ENCODE data around the gene TMEM217.
"Not testable (repeated sequence)": the region's sequence is repeated elsewhere in the genome, so short reads cannot be mapped to it uniquely, and the experiment has no call there.

TMEM217 gene

DNA sequence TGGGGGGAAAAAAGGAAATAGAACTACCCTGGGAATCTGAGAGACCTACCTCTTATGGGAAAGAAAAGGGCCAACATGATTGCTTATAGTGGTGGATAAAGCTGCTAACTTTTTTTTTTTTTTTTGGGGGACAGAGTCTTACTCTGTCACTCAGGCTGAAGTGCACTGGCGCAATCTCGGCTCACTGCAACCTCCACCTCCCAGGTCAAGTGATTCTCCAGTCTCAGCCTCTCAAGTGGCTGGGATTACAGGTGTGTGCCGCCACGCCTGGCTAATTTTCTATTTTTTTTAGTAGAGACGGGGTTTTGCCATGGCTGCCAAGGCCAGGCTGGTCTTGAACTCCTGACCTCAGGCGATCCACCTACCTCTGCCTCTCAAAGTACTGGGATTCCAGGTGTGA, 39.9 kb downstream of the TMEM217 start:
- no peak for DNase-seq (ENCODE audit: low read depth)

DNA sequence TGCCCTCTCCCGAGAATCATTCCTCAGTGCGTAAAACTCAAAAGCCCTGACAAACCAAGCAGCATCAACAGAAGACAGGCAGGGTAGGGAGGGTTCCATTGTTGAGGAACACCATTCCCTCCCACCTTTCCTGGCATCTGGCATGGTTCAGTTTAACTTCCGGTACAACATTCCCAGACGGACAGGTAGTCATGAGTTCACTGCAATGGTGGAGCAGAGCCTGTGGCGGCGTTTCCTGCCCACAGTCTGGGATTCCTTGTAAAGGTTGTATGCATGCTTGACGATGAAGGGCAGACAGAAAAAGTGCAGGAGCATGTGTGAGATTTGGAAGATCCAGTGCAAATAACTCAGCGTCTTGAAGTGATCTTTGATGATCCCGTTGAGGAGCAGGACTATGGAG, 45.7 kb downstream of the TMEM217 start:
- no peak for DNase-seq (ENCODE audit: low read depth)

DNA sequence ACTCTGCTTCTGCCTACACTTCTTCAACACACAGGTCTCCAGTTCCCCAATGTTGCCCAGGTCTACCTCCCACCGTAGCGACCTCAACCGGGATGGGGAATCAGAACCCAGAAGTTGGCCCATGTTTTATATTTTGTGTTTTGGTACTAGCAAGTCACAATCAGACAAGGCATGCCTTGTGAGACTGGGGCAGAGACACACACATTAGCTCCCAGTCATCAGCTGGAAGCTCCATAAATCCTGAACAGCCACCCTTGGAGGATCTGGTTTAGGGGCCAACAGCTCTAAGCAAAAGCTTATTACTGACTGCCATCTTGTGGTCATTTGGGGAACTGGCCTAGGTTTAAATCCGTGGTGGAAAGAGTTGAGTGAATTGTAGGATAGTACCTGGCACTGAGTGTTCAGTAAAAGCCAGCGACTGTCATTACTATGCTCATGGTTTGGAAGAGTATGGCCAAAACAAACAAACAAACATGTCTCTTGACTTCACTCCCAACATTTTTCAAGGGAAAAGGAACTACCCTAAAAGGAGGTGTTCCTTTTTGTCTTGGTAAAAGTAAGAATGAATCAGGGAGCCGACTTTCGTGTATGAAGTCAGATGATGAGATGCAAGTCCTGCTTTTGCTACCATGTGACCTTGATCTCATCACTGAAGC, 47.5 kb downstream of the TMEM217 start:
- peak; percentile 51 for DNase-seq (ENCODE audit: low read depth)

DNA sequence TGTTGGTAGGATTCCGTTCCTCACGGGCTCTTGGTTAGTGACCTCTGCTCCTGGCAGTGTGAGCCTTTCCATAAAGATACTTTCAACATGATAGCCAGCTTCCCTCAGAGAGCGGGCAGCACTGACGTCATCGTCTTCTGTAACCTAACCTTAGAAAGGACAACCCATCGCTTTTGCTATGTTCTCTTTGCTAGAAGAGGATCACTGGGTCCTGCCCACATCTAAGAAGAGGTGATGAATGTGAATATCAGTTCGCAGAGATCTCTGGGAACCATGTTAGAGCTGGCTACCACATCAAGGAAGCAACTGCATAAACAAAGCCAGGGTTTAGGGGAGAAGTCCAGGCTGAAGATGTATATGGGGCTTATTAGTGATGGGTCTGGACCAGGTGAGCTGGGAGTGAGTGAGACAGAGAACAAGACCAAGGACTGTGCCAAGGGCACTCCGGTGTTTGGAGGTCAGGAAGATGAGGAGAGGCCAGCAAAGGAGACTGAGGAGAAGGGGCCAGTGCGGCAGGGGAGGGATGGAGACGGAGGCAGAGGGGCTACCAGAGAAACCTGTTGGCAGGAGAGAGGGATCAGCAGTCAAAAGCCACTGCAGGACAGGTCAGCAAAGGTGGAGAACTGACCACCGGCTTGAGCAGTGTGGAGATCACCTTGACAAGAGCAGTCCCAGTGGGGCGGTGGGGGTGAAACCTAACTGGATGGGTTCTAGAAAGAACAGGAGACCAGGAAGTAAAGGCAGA, 48.3 kb downstream of the TMEM217 start:
- no peak for DNase-seq (ENCODE audit: low read depth)

DNA sequence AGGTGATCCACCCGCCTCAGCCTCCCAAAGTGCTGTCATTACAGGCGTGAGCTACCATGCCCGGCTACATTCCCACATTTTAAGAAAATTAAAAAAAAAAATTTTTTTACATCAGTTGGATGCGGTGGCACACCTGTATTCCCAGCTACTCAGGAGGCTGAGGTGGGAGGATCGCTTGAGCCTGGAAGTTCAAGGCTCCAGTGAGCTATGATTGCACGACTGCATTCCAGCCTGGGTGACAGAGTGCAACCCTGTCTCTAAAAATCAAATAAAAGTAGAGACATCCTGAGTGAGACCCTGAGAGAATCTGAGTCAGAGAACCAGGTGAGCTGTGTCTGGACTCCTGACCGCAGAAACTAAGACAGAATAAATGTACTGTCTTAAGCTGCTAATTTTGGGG, 49.2 kb downstream of the TMEM217 start:
- no peak for DNase-seq (ENCODE audit: low read depth)

DNA sequence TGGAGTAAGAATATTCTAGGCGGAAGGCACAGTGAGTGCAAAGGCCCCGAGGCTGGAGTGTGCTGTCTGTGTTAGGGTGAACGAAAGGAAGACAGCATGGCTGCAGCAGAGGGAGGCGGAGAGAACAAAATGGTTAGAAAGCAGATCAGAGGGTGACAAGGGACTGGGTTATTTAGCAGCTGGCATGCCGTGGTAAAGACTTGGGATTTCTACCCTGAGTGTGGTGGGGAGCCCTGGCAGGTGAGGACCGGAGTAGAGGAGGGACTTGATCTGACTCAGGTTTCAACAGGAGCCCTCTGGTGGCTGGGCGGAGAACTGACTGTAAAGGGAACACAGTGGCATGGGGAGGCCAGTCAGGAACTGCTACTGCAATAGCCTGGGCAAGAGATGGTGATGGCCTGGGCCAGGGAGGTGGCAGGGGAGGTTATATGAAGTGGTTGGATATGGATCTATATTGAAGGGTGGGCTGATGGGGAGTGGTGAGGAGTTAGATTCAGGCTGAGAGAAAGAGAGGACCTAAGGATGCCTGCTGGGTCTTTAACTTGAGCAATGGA, 50.0 kb downstream of the TMEM217 start:
- peak; percentile 82 for DNase-seq (ENCODE audit: low read depth)

DNA sequence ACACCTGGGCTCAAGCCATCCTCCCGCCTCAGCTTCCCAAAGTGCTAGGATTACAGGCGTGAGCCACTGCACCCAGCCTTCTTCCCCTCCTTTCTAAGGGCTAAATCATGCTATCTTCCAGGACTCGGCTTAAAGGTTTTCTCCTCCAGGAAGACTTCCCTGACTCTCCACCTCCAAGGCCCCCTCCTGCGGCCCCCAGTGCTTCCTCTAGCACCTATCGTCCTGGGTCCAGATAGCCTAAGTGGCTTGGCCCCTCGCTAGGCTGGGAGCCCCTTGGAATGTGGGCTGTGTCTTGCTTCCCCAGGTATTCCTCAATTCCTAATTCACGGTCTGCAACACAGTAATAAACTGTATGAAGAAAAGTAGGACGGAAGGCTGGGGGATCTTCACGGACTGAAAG, 51.3 kb downstream of the TMEM217 start:
- DNase-seq (ENCODE audit: low read depth): no peak

DNA sequence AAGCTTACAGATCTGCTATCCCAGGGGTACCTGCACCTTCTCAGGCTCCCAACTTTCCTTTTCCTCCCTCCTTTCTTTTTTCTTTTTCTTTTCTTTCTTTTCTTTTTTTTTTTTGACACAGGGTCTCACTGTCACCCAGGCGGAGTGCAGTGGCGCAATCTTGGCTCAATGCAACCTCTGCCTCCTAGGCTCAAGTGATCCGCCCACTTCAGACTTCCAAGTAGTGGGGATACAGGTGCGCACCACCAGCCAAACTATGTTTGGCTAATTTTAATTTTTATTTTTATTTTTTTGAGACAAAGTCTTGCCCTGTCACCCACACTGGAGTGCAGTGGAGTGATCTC, 52.0 kb downstream of the TMEM217 start:
- no peak for DNase-seq (ENCODE audit: low read depth)

DNA sequence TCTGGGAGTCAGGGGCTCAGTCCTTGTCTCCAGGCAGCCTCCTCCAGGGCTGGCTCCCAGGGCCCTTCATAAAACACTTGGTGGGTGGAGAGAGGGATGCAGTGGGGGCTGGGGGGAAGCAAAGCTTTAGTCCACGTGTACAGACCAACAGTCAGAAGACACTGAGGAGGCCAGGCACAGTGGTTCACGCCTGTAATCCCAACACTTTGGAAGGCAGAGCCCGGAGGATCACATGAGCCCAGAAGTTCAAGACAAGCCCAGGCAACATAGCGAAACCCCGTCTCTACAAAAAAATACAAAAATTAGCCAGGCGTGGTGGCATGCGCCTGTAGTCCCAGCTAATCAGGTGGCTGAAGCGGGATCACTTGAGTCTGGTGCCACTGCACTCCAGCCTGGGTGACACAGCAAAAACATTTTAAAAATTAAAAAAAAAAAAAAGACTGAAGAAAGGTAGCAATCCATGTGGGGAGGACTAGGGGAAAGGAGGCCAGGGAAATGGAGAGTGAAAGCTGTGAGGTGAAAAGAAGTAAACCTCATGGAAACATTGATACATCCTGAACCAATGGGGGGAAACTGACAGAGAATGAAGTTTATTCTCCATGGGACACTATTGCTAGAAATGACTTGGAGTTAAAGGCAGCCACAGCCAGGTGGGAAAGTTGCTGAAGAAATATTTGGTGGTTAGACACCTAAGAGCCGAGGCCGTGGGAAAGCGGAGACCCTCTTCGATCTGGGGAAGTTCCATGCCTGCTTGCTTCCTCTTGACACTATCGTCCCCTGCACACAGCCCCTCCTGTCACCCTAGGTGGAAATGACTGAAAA, 52.6 kb downstream of the TMEM217 start:
- DNase-seq (ENCODE audit: low read depth): no peak

DNA sequence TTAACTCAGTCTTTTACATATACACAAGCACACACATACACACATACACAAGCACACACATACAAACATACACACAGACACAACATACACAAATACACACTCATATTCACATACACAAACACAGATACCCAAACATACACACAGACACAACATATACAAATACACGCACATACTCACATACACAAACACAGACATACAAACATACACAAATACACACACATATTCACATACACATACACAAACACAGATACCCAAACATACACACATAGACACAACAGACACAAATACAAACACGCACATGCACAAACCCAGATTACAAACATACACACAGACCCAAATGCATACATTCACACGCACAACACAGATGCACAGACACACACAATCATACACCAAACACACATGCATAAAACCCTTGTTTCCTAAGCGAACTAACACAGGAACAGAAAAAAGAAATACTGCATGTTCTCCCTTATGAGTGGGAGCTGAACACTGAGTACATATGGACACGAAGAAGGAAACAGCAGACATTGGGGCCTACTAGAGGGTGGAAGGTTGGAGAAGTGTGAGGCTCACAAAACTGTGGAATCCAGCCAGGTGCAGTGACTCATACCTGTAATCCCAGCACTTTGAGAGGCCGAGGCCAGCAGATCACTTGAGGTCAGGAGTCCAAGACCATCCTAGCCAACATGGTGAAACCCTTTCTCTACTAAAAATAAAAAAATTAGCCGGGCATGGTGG, 53.8 kb downstream of the TMEM217 start:
- no peak for DNase-seq (ENCODE audit: low read depth)

DNA sequence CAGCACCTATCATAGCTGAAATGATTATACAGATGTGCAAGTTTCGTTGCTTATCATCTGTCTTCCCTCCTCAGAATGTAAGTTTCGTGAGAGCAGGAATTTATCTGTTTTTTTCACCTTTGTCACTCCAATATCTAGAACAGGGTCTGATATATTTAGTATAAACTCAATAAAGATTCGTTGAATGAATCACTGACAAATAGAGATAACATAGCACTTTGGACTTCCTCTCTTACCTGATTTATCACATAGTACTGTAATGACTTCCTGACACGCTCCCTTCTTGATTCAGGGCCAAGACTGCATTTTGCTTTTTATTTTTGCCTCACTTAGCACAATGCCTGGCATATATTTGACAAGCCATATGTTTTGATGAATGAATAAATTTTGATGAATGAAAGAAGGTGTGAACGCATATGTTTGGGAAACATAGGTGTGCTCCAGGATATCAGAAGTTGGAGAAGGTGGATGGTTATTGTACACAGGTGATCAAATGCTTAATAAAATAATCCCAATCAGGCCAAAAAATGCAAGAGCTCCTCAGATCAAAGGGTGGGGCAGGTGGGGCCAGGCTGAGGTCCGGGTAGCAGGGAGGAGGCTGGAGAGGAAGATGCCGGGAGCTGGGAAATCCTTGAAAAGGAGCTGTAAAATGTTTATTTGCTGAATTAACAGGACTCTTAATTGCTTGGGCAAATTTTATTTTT, 55.0 kb downstream of the TMEM217 start:
- no peak for DNase-seq (ENCODE audit: low read depth)

DNA sequence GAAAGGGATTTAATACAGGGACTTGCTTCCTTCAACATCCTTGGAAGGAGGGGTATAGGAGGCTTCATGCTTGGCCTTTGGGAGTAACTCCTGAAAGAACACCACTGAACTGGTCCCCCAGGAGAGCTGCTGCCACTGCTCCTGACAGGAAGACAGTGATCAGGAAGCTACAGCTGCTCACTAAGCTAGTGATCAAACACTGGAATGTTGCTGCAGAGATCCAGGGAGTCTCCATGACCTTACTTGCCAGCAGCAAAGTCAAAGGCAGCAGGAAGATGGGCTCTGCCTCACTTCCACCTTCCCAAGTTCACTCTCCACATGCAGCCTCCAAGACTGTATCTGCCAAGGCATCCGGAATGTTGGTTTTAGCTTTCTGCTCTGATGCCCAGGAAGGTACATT, 56.2 kb downstream of the TMEM217 start:
- no peak for DNase-seq (ENCODE audit: low read depth)

DNA sequence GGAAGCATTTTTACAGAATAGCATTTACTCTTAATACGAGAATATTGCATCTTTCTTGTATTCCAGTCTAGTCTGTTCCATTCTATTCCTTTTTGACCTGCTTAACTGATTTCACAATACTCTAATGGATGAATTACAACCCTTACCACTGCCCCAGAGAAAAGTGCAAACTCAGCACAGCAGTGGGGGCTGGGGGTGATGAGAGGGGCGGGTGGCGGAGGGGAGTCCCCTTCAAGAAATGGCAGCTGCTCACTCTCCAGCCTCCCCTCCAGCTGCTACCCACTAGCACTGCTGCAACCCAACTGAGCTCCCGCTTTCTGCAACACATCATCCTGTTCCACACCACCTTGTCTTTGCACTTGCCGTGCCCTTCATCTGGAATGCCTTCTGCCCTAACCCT, 57.9 kb downstream of the TMEM217 start:
- DNase-seq (ENCODE audit: low read depth): no peak

DNA sequence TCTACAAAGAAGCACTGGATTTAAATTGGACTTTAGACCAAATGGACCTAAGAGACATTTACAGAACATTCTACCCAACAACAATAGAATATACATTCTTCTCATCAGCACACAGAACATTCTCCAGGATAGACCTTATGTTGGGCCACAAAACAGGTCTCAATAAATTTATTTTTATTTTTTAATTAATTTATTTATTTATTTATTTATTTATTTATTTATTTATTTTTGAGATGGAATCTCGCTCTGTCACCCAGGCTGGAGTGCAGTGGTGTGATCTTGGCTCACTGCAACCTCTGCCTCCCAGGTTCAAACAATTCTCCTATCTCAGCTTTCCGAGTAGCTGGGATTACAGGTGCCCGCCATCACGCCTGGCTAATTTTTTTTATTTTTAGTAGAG, 61.5 kb downstream of the TMEM217 start:
- DNase-seq (ENCODE audit: low read depth): not testable (repeated sequence)

DNA sequence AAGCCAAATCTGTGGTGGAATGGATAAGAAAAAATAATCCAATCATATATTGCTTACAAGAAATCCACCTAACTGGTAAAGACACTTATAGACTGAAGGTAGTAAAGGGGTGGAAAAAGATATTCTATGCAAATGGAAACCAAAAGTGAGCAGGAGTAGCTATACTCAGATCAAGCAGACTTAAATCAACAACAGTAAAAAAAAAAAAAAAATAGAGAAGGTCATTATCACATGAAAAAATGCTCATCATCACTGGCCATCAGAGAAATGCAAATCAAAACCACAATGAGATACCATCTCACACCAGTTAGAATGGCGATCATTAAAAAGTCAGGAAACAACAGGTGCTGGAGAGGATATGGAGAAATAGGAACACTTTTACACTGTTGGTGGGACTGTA, 63.1 kb downstream of the TMEM217 start:
- DNase-seq (ENCODE audit: low read depth): not testable (repeated sequence)

DNA sequence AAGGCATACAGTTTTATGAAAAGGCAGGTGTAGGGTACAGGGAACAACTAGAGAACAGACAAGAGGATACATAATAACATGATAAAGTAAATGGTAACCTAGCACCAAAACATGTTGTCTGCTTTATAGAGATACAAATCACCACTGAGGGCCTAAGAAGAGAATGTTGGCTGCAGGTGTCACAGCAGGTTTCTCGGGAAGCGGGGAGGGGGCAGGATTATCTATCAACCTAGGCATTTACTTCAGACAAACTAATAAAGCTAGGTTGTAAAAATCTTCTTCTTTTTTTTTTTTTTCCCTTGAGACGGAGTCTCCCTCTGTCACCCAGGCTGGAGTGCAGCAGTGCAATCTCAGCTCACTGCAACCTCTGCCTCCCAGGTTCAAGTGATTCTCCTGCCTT, 65.3 kb downstream of the TMEM217 start:
- no peak for DNase-seq (ENCODE audit: low read depth)

DNA sequence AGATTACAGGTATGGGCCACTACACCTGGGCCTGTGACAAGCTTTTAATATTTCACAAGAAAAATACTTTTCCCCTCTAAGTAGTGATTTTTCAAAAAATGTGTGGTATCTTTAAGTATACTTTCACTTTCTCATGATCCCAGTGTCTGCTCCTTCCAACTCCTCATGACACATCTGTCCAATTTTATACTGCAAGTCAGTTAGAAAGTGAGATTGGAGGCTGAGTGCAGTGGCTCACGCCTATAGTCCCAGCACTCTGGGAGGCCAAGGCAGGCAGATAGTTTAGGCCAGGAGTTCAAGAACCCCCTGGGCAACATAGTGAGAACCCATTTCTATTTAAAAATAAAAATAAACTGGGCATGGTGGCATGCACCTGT, 67.8 kb downstream of the TMEM217 start:
- no peak for DNase-seq (ENCODE audit: low read depth)

DNA sequence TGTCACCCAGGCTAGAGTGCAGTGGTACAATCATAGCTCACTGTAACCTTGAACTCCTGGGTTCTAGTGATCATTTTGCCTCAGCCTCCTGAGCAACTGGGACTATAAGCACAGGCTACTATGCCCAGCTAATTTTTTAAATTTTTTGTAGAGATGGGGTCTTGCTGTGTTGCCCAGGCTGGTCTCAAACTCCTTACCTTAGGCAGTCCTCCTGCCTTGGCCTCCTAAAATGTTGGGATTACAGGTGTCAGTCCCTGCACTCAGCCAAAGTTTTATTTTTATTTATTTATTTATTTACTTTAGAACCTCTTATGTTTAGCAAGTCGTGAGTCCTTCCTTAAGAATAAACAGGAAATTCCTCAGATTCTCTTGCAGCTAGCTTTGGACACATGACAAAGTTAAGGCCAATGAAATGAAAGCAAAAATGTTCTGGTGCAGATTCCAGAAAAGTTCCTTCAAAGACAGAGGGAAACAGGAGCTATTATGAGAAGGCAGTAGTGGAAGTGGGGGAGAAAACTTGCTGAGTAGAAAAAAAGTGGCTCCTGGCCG, 68.9 kb downstream of the TMEM217 start:
- DNase-seq (ENCODE audit: low read depth): no peak

DNA sequence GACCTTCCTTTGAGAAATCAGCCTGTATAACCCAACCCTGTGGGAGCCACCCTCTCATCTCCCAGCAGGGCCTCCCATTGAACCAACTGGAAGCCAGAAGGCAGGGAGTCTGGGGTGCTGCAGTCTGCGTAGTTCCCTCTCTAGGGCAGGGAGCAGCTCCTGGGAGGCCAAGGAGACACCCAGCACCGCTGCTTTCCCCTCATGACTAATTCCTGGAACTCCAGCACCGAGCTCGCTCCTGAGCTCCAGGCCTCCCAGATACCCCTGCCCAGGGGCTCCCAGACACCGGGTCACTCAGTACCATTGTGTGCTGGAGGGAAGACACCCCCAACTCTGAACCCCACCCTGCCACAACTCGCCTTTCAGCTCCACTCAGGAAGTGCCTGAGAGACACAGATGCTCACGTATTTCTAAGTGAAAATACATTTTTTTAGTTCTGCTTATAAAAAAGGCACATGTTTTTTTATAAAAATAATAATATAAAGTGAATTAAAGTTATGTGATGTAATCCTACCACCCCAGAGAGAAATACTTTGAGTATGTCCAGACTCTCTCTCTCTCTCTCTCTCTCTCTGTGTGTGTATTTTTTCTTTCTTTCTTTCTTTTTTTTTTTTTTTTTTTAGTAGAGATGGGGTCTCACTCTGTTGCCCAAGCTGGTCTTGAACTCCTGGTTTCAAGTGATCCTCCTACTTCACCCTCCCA, 70.5 kb downstream of the TMEM217 start:
- DNase-seq (ENCODE audit: low read depth): no peak

DNA sequence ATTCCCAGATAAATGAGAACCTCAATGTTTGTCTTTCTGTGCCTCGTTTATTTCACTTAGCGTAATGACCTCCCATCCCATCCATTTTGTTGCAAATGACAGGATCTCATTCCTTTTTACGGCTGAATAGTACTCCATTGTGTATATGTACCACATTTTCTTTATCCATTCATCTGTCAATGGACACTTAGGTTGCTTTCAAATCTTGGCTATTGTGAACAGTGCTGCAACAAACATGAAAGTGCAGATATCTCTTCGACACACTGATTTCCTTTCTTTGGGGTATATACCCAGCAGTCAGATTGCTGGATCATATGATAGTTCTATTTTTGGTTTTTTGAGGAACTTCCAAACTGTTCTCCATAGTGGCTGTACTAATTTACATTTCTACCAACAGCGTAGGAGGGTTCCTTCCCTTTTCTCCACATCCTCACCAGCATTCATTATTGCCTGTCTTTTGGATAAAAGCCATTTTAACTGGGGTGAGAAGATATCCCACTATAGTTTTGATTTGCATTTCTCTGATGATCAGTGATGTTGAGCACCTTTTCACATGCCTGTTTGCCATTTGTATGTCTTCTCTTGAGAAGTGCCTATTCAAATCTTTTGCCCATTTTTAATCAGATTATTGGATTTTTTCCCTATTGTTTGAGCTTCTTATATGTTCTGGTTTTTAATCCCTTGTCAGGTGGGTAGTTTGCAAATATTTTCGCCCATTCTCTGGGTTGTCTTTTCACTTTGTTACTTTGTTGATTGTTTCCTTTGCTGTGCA, 71.8 kb downstream of the TMEM217 start:
- DNase-seq (ENCODE audit: low read depth): not testable (repeated sequence)
